ENCODE measurements around the gene GPR52. TPM values are rescaled to one million over a fixed set of nuclear protein-coding genes. Genes with fewer than 3 reads are reported as not detected.

GPR52 gene
- total RNA-seq = 0.89 and 0.93 TPM in 2 replicates
- long read RNA-seq = 0 reads

DNA sequence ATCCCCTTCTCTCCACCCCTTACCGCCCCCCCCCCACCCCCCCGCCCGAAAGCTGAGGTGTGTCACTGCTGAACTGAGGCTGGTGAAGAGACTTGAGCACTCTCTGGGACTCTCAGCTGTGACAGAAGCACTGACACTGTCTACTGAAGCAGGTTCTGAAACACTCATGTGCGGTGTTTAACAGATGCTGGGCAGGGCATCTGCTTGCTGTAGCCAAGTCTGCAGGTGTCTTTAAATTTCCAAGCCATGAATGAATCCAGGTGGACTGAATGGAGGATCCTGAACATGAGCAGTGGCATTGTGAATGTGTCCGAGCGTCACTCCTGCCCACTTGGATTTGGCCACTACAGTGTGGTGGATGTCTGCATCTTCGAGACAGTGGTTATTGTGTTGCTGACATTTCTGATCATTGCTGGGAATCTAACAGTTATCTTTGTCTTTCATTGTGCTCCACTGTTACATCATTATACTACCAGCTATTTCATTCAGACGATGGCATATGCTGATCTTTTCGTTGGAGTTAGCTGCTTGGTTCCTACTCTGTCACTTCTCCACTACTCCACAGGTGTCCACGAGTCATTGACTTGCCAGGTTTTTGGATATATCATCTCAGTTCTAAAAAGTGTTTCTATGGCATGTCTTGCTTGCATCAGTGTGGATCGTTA lies at the start of gene GPR52:
GPR52 (plus strand) TSS at position 99 of the 665 bp plus-strand sequence; CDS start at position 247, 148 bp downstream.
- Mint-ChIP-seq H3K36me3 (ENCODE audit: insufficient read depth) (no peaks in the 10 kb centered on the region), H3K9me3 (ENCODE audit: low read depth) (peaks cover 3% of the 10 kb centered on the region), H3K4me3 (ENCODE audit: low read depth) (no peak within 1 kb of the TSS), H3K27me3 (no peaks in the 10 kb centered on the region), H3K4me1 (ENCODE audit: low read depth) (no peaks in the 10 kb centered on the region), H3K27ac (peak within 1 kb of the TSS; percentile 38)
- TF ChIP-seq CTCF (IDR thresholded peaks at IDR 0.05; ENCODE audit: unreplicated experiment) = no peak
- DNase-seq (ENCODE audit: low spot score, unreplicated experiment) = no peak

DNA sequence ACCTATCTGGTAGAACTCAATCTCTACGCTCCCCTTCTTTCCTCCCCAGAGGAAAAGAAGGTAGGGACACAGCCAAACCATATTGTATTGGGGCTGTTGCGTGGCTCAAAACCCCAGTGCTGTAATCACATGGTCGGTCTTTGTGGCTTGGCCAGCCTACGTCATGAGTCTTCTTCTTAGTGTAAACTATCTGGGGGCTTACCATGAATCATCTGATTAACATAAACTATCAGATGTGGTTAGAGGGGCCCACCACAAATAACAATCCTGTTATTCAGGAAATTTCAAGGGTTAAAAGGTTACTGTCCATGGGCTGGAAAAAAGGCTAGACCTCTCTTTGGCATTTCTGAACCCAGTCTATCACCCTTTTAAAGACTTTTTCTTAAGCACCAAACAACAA lies 49.5 kb upstream of the GPR52 start:
- H3K27ac Mint-ChIP-seq = no peak overlapping the region
- TF ChIP-seq CTCF (IDR thresholded peaks at IDR 0.05; ENCODE audit: unreplicated experiment) = no peak

GRCh38 chr1:174399211-174399610 lies 48.6 kb upstream of the GPR52 start:
- Mint-ChIP-seq H3K27me3 (no peaks in the 10 kb centered on the region), H3K4me3 (ENCODE audit: low read depth) (no peak overlapping the region), H3K9me3 (ENCODE audit: low read depth) (no peaks in the 10 kb centered on the region), H3K27ac (no peak overlapping the region), H3K4me1 (ENCODE audit: low read depth) (no peaks in the 10 kb centered on the region), H3K36me3 (ENCODE audit: insufficient read depth) (peaks cover 3% of the 10 kb centered on the region)
- DNase-seq (ENCODE audit: low spot score, unreplicated experiment) = no peak
- no peak for TF ChIP-seq CTCF (IDR thresholded peaks at IDR 0.05; ENCODE audit: unreplicated experiment)

More for the DNA sequence above, 49.5 kb upstream of the GPR52 start:
- H3K4me3 Mint-ChIP-seq (ENCODE audit: low read depth) = no peak overlapping the region
- no peaks in the 10 kb centered on the region for H3K4me1 Mint-ChIP-seq (ENCODE audit: low read depth)
- H3K36me3 Mint-ChIP-seq (ENCODE audit: insufficient read depth) = peaks cover 9% of the 10 kb centered on the region
- DNase-seq (ENCODE audit: low spot score, unreplicated experiment) = no peak
- peaks cover 5% of the 10 kb centered on the region for H3K9me3 Mint-ChIP-seq (ENCODE audit: low read depth)
- no peaks in the 10 kb centered on the region for H3K27me3 Mint-ChIP-seq

- no peak overlapping the region for H3K4me3 Mint-ChIP-seq (ENCODE audit: low read depth)
- H3K27ac Mint-ChIP-seq = no peak overlapping the region
- no peak for DNase-seq (ENCODE audit: low spot score, unreplicated experiment)
- no peaks in the 10 kb centered on the region for H3K27me3 Mint-ChIP-seq
- no peak for TF ChIP-seq CTCF (IDR thresholded peaks at IDR 0.05; ENCODE audit: unreplicated experiment)
- H3K36me3 Mint-ChIP-seq (ENCODE audit: insufficient read depth) = peaks cover 3% of the 10 kb centered on the region
- no peaks in the 10 kb centered on the region for H3K9me3 Mint-ChIP-seq (ENCODE audit: low read depth)
- H3K4me1 Mint-ChIP-seq (ENCODE audit: low read depth) = no peaks in the 10 kb centered on the region
Observed at GRCh38 chr1:174401075-174401474, 46.7 kb upstream of the GPR52 start.

- no peak overlapping the region for H3K4me3 Mint-ChIP-seq (ENCODE audit: low read depth)
- DNase-seq (ENCODE audit: low spot score, unreplicated experiment) = no peak
- no peaks in the 10 kb centered on the region for H3K36me3 Mint-ChIP-seq (ENCODE audit: insufficient read depth)
- H3K4me1 Mint-ChIP-seq (ENCODE audit: low read depth) = peaks cover 3% of the 10 kb centered on the region
- H3K27me3 Mint-ChIP-seq = no peaks in the 10 kb centered on the region
- H3K27ac Mint-ChIP-seq = no peak overlapping the region
- TF ChIP-seq CTCF (IDR thresholded peaks at IDR 0.05; ENCODE audit: unreplicated experiment) = no peak
- peaks cover 5% of the 10 kb centered on the region for H3K9me3 Mint-ChIP-seq (ENCODE audit: low read depth)
Observed at GRCh38 chr1:174405219-174405618, 42.5 kb upstream of the GPR52 start.

Measured in progenitor cell of endocrine pancreas (in vitro differentiated cells).